ENCODE data around the gene SKAP2. TPM values are rescaled to one million over a fixed set of nuclear protein-coding genes. Genes with fewer than 3 reads are reported as not detected.
A peak's percentile ranks its signal among the peaks of the same experiment; 100 is the strongest.

SKAP2 gene
- total RNA-seq, 4 donors from 2014 or later = 54.3 to 83.1 (median 76.1) TPM

- no peak for TF ChIP-seq CTCF (IDR thresholded peaks at IDR 0.05)
- TF ChIP-seq POLR2A (IDR thresholded peaks at IDR 0.05) = no peak
- TF ChIP-seq EP300 (IDR thresholded peaks at IDR 0.05) = no peak
- no peak for TF ChIP-seq POLR2AphosphoS5 (IDR thresholded peaks at IDR 0.05)
- Histone ChIP-seq H3K4me1 (peaks cover 8 to 30% (median 19%) of the 10 kb centered on the region in 3 donors), H3K27ac (no peak overlapping the region), H3K27me3 (no peaks in the 10 kb centered on the region), H3K4me3 (no peak overlapping the region), H3K9me3 (no peaks in the 10 kb centered on the region), H3K36me3 (no peaks in the 10 kb centered on the region)
- ATAC-seq = no peak
- 69 to 100% methylated on average over 1 of the region's 1 CpG for WGBS, 2 donors (ENCODE audit: low coverage in 1 of 2)
Observed at GRCh38 chr7:26709210-26709990, 155.0 kb downstream of the SKAP2 start.

- peak; percentile 53 for ATAC-seq
- peak; percentile 29 for TF ChIP-seq POLR2AphosphoS5 (IDR thresholded peaks at IDR 0.05)
- no peak for TF ChIP-seq CTCF (IDR thresholded peaks at IDR 0.05)
- H3K4me1 ChIP-seq = peaks cover 11 to 32% (median 15%) of the 10 kb centered on the region in 3 donors
- no peaks in the 10 kb centered on the region for H3K36me3 ChIP-seq
- no peak overlapping the region for H3K4me3 ChIP-seq
- H3K27me3 ChIP-seq = no peaks in the 10 kb centered on the region
- no peaks in the 10 kb centered on the region for H3K9me3 ChIP-seq
- 0 to 14% methylated on average over 2 of the region's 2 CpGs for whole genome bisulfite sequencing, 2 donors (ENCODE audit: low coverage in 1 of 2)
- peak overlapping the region in 2 of 4 donors; percentile 51 to 57 for H3K27ac ChIP-seq
Observed at GRCh38 chr7:26705567-26705966, 158.8 kb downstream of the SKAP2 start.

GRCh38 chr7:26704786-26705185 lies 159.6 kb downstream of the SKAP2 start:
- 18% methylated on average over 2 of the region's 2 CpGs for WGBS, 2 donors (ENCODE audit: low coverage in 1 of 2)
- peak overlapping the region in 3 of 4 donors; percentile 11 to 57 (median 51) for H3K27ac ChIP-seq
- H3K4me3 ChIP-seq = no peak overlapping the region
- H3K9me3 ChIP-seq = no peaks in the 10 kb centered on the region
- TF ChIP-seq POLR2A (IDR thresholded peaks at IDR 0.05) = no peak
- peak; percentile 8 for TF ChIP-seq POLR2AphosphoS5 (IDR thresholded peaks at IDR 0.05)
- no peak for TF ChIP-seq CTCF (IDR thresholded peaks at IDR 0.05)
- TF ChIP-seq EP300 (IDR thresholded peaks at IDR 0.05) = no peak
- H3K4me1 ChIP-seq = peaks cover 11 to 32% (median 15%) of the 10 kb centered on the region in 3 donors
- H3K36me3 ChIP-seq = no peaks in the 10 kb centered on the region
- no peaks in the 10 kb centered on the region for H3K27me3 ChIP-seq
- peak; percentile 55 for ATAC-seq

GRCh38 chr7:26704036-26704435 lies 160.4 kb downstream of the SKAP2 start:
- WGBS, 2 donors (ENCODE audit: low coverage in 1 of 2) = 20 to 30% methylated on average over 1 of the region's 1 CpG
- H3K36me3 ChIP-seq = no peaks in the 10 kb centered on the region

More at GRCh38 chr7:26704036-26704435, 160.4 kb downstream of the SKAP2 start:
- H3K4me3 ChIP-seq = no peak overlapping the region
- no peaks in the 10 kb centered on the region for H3K27me3 ChIP-seq
- no peaks in the 10 kb centered on the region for H3K9me3 ChIP-seq
- H3K27ac ChIP-seq = peak overlapping the region in 2 of 4 donors; percentile 34 to 57
- ATAC-seq = no peak
- no peak for TF ChIP-seq CTCF (IDR thresholded peaks at IDR 0.05)
- no peak for TF ChIP-seq EP300 (IDR thresholded peaks at IDR 0.05)
- no peak for TF ChIP-seq POLR2A (IDR thresholded peaks at IDR 0.05)
- TF ChIP-seq POLR2AphosphoS5 (IDR thresholded peaks at IDR 0.05) = no peak
- peaks cover 11 to 32% (median 15%) of the 10 kb centered on the region in 3 donors for H3K4me1 ChIP-seq
